Upper lobe of left lung (tissue), 6 donors: ENCODE measurements around the gene CD300A. TPM values are rescaled to one million over a fixed set of nuclear protein-coding genes. Genes with fewer than 3 reads are reported as not detected.

ENCODE experiments used
- ATAC-seq, 2 donors: fragments of 200-7000 bp; cut with Tn5 transposase; one replicate each; pipeline ENCODE4 v1.9.1; 2022; ENCODE audit warnings: mild to moderate bottlenecking in 2 of 2, moderate library complexity in 2 of 2; ENCODE audit not compliant: low FRiP score in 2 of 2
- DNase-seq, 2 donors: peaks; one replicate each; pipeline ENCODE4 v3.0.0-alpha.2; 2019 to 2020
- H3K27ac ChIP-seq, 4 donors: fragments of 200-600 bp; sonication (generic); one replicate each; pipeline ENCODE4 v1.5.1; 2016 to 2019
- H3K27me3 ChIP-seq, 4 donors: fragments of 200-600 bp; sonication (generic); one replicate each; pipeline ENCODE4 v1.5.1; 2017 to 2019
- H3K36me3 ChIP-seq, 4 donors: fragments of 200-600 bp; sonication (generic); one replicate each; pipeline ENCODE4 v1.5.1; 2016 to 2019
- H3K4me1 ChIP-seq, 4 donors: fragments of 200-600 bp; sonication (generic); one replicate each; pipeline ENCODE4 v1.5.1; 2018 to 2019
- H3K4me3 ChIP-seq, 4 donors: fragments of 200-600 bp; sonication (generic); one replicate each; pipeline ENCODE4 v1.5.1; 2017 to 2019; ENCODE audit warnings: mild to moderate bottlenecking in 2 of 4, moderate library complexity in 1 of 4
- H3K9me3 ChIP-seq, 4 donors: fragments of 200-600 bp; sonication (generic); one replicate each; pipeline ENCODE4 v1.5.1; 2018 to 2019
- EP300 ChIP-seq, 4 donors: sonication (generic); formaldehyde crosslinking; IDR thresholded peaks; one replicate each; pipeline ENCODE4 v1.5.1; 2017; ENCODE audit warnings: antibody characterized with exemption in 4 of 4, control low read depth in 2 of 4
- POLR2A ChIP-seq, 4 donors: fragments of 450-650 bp; IDR thresholded peaks; one replicate each; pipeline ENCODE4 v1.5.1; 2016 to 2017; ENCODE audit warnings: antibody characterized with exemption in 4 of 4, mild to moderate bottlenecking in 2 of 4
- POLR2AphosphoS5 ChIP-seq, 2 donors: sonication (generic); formaldehyde crosslinking; IDR thresholded peaks; one replicate each; pipeline ENCODE4 v1.5.1; 2017; ENCODE audit warnings: antibody characterized with exemption in 2 of 2
- WGBS, 2 donors: methylation state at CpG; one replicate each; pipeline ENCODE4 v1.1.5; 2017 to 2018; 5-methylcytosine and 5-hydroxymethylcytosine counted together
- total RNA-seq, 6 donors: library from RNA; depleted of rRNA in 4 of 6; stranded (reverse); fragments of >200 nt in 4 of 6; gene quantifications; one replicate each; pipeline versions ENCODE4 v1.1.0 to v1.2.1, GENCODE V29; 2016 to 2021
- TF ChIP-seq, protein P1 (sequence below), 6 experiments: fragments of 450-650 bp in 4 of 6; fragments of 200-600 bp in 2 of 6; sonication (generic) in 2 of 6; IDR thresholded peaks; one replicate each; pipeline ENCODE4 v1.5.1; 2016 to 2019; ENCODE audit warnings: antibody characterized with exemption in 6 of 6
- donor health status: DM: no; HTN: no; CAD: no; lungs with moderate emphysema.
- donor health status: DM: no; HTN: yes; CAD: no; lungs with severe emphysema.

CD300A gene
- total RNA-seq, 6 donors from 2014 or later: 10.7 to 26.5 (median 18.0) TPM

DNA sequence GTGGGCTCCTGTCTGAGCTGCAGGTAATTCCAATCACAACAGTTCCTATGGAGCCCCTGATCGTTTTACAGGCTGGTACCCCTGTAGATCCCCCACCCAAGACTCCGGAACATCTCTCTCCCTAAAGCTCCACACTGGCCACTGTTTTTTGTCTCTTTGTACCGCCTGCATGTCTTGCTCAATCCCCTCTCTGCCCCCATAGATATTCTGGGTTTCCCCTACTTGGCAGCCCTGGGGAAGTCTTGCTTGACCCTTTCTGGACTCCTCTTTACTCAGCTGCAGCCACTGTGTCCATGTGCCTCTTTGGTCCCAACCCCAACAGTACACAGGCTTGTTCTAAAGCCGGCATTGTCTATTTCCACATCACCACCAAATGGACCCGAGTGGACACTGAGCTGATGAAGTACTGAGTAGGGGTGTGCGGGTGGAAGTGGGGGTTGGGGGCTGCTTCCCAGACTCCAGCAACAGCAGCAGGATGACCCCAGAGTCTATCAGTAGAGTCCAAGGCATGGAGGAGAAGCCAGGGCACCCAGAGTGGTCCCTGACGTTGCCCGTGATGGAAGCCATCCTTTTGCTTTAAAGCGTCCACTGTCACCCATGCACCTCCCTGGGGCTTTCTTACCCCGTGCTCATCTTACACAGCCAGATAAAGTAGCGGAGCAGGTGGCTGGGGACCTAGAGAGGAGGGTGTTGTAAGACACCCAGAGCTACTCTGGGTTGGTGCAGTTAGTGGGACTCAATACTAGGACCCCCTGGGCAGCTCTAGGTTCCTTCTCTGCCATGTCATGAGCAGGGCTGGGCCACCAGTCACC lies 58.4 kb downstream of the CD300A start:
- peaks cover 0 to 10% (median 2%) of the 10 kb centered on the region in 4 donors for H3K9me3 ChIP-seq
- no peaks in the 10 kb centered on the region for H3K36me3 ChIP-seq
- H3K27ac ChIP-seq: no peak overlapping the region
- no peaks in the 10 kb centered on the region for H3K4me1 ChIP-seq
- no peak overlapping the region for H3K4me3 ChIP-seq
- 81% methylated on average over 8 to 11 of the region's 11 CpGs for WGBS, 2 donors
- ATAC-seq: no peak
- no peak for DNase-seq
- H3K27me3 ChIP-seq: no peaks in the 10 kb centered on the region
- TF ChIP-seq POLR2AphosphoS5 (IDR thresholded peaks at IDR 0.05) (no peak), POLR2A (IDR thresholded peaks at IDR 0.05) (no peak), EP300 (IDR thresholded peaks at IDR 0.05) (no peak)
- TF ChIP-seq, protein P1, sequence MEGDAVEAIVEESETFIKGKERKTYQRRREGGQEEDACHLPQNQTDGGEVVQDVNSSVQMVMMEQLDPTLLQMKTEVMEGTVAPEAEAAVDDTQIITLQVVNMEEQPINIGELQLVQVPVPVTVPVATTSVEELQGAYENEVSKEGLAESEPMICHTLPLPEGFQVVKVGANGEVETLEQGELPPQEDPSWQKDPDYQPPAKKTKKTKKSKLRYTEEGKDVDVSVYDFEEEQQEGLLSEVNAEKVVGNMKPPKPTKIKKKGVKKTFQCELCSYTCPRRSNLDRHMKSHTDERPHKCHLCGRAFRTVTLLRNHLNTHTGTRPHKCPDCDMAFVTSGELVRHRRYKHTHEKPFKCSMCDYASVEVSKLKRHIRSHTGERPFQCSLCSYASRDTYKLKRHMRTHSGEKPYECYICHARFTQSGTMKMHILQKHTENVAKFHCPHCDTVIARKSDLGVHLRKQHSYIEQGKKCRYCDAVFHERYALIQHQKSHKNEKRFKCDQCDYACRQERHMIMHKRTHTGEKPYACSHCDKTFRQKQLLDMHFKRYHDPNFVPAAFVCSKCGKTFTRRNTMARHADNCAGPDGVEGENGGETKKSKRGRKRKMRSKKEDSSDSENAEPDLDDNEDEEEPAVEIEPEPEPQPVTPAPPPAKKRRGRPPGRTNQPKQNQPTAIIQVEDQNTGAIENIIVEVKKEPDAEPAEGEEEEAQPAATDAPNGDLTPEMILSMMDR (IDR thresholded peaks at IDR 0.05): no peak

DNA sequence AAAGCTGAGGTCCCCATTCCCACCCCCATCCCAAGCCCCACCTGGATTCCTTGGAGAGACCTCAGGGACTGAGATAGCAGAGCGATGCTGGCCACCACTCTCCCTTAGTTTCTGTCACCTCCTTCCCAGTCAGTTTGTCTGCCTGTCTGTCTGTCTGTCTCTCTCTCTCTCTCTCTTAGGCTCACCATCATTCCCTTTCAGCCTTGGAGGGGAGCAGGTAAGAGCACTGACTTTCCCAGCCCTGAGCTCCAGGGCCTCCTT lies 59.0 kb downstream of the CD300A start:
- no peak overlapping the region for H3K4me3 ChIP-seq
- no peak overlapping the region for H3K27ac ChIP-seq
- DNase-seq (no peak), ATAC-seq (no peak)
- 87 to 93% methylated on average over 1 of the region's 1 CpG for WGBS, 2 donors
- TF ChIP-seq POLR2AphosphoS5 (IDR thresholded peaks at IDR 0.05): no peak
- TF ChIP-seq, protein P1 (IDR thresholded peaks at IDR 0.05): no peak
- no peak for TF ChIP-seq EP300 (IDR thresholded peaks at IDR 0.05)
- TF ChIP-seq POLR2A (IDR thresholded peaks at IDR 0.05): no peak
- H3K27me3 ChIP-seq: no peaks in the 10 kb centered on the region
- peaks cover 0 to 10% (median 2%) of the 10 kb centered on the region in 4 donors for H3K9me3 ChIP-seq
- H3K36me3 ChIP-seq: no peaks in the 10 kb centered on the region
- H3K4me1 ChIP-seq: no peaks in the 10 kb centered on the region

DNA sequence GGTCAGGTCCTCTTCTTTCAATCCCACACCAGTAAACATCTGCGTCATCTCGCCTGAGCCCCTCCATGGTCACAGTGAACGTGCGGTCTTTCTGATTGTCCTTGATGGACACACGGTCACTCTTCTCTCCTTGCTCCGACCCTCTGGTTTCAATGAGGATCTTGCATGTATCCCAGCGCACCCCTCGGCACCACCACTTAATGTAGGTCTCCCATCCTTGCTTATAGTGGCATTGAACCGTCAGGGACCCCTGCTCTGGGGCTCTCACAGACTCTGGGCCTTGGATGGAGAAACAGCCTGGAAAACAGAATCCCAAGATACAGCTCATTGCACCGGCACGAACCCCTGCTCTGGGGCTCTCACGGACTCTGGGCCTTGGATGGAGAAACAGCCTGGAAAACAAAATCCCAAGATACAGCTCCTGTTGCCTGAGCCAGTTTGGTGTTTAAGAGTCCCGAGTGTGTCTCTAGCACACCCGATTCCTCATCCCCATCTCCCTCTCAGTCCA lies 59.4 kb downstream of the CD300A start:
- Histone ChIP-seq H3K27me3 (no peaks in the 10 kb centered on the region), H3K9me3 (peaks cover 0 to 10% (median 2%) of the 10 kb centered on the region in 4 donors), H3K4me3 (no peak overlapping the region), H3K4me1 (no peaks in the 10 kb centered on the region), H3K36me3 (no peaks in the 10 kb centered on the region), H3K27ac (no peak overlapping the region)
- no peak for ATAC-seq
- 83 to 90% methylated on average over 14 of the region's 14 CpGs for WGBS, 2 donors
- TF ChIP-seq POLR2AphosphoS5 (IDR thresholded peaks at IDR 0.05) (no peak), POLR2A (IDR thresholded peaks at IDR 0.05) (no peak), EP300 (IDR thresholded peaks at IDR 0.05) (no peak)
- TF ChIP-seq, protein P1 (IDR thresholded peaks at IDR 0.05): no peak
- no peak for DNase-seq

GRCh38 chr17:74526681-74527080 lies 60.2 kb downstream of the CD300A start:
- Histone ChIP-seq H3K27me3 (no peaks in the 10 kb centered on the region), H3K9me3 (peaks cover 0 to 10% (median 2%) of the 10 kb centered on the region in 4 donors), H3K36me3 (no peaks in the 10 kb centered on the region), H3K4me3 (no peak overlapping the region), H3K4me1 (no peaks in the 10 kb centered on the region), H3K27ac (peak overlapping the region in 1 of 4 donors; percentile 80)
- DNase-seq (no peak), ATAC-seq (no peak)
- 67 to 81% methylated on average over 3 of the region's 3 CpGs for WGBS, 2 donors
- TF ChIP-seq POLR2AphosphoS5 (IDR thresholded peaks at IDR 0.05) (no peak), EP300 (IDR thresholded peaks at IDR 0.05) (no peak), POLR2A (IDR thresholded peaks at IDR 0.05) (no peak)
- TF ChIP-seq, protein P1 (IDR thresholded peaks at IDR 0.05): no peak
